ENCODE data around the gene IPO4. TPM values are rescaled to one million over a fixed set of nuclear protein-coding genes. Genes with fewer than 3 reads are reported as not detected.

Gene IPO4
- total and polyA plus RNA-seq, 2 of the 8 experiments (the other 6 are each of a cell fraction or from before 2014, with no cell fraction given) = 55.5 to 108 TPM

- TF ChIP-seq, protein P1, sequence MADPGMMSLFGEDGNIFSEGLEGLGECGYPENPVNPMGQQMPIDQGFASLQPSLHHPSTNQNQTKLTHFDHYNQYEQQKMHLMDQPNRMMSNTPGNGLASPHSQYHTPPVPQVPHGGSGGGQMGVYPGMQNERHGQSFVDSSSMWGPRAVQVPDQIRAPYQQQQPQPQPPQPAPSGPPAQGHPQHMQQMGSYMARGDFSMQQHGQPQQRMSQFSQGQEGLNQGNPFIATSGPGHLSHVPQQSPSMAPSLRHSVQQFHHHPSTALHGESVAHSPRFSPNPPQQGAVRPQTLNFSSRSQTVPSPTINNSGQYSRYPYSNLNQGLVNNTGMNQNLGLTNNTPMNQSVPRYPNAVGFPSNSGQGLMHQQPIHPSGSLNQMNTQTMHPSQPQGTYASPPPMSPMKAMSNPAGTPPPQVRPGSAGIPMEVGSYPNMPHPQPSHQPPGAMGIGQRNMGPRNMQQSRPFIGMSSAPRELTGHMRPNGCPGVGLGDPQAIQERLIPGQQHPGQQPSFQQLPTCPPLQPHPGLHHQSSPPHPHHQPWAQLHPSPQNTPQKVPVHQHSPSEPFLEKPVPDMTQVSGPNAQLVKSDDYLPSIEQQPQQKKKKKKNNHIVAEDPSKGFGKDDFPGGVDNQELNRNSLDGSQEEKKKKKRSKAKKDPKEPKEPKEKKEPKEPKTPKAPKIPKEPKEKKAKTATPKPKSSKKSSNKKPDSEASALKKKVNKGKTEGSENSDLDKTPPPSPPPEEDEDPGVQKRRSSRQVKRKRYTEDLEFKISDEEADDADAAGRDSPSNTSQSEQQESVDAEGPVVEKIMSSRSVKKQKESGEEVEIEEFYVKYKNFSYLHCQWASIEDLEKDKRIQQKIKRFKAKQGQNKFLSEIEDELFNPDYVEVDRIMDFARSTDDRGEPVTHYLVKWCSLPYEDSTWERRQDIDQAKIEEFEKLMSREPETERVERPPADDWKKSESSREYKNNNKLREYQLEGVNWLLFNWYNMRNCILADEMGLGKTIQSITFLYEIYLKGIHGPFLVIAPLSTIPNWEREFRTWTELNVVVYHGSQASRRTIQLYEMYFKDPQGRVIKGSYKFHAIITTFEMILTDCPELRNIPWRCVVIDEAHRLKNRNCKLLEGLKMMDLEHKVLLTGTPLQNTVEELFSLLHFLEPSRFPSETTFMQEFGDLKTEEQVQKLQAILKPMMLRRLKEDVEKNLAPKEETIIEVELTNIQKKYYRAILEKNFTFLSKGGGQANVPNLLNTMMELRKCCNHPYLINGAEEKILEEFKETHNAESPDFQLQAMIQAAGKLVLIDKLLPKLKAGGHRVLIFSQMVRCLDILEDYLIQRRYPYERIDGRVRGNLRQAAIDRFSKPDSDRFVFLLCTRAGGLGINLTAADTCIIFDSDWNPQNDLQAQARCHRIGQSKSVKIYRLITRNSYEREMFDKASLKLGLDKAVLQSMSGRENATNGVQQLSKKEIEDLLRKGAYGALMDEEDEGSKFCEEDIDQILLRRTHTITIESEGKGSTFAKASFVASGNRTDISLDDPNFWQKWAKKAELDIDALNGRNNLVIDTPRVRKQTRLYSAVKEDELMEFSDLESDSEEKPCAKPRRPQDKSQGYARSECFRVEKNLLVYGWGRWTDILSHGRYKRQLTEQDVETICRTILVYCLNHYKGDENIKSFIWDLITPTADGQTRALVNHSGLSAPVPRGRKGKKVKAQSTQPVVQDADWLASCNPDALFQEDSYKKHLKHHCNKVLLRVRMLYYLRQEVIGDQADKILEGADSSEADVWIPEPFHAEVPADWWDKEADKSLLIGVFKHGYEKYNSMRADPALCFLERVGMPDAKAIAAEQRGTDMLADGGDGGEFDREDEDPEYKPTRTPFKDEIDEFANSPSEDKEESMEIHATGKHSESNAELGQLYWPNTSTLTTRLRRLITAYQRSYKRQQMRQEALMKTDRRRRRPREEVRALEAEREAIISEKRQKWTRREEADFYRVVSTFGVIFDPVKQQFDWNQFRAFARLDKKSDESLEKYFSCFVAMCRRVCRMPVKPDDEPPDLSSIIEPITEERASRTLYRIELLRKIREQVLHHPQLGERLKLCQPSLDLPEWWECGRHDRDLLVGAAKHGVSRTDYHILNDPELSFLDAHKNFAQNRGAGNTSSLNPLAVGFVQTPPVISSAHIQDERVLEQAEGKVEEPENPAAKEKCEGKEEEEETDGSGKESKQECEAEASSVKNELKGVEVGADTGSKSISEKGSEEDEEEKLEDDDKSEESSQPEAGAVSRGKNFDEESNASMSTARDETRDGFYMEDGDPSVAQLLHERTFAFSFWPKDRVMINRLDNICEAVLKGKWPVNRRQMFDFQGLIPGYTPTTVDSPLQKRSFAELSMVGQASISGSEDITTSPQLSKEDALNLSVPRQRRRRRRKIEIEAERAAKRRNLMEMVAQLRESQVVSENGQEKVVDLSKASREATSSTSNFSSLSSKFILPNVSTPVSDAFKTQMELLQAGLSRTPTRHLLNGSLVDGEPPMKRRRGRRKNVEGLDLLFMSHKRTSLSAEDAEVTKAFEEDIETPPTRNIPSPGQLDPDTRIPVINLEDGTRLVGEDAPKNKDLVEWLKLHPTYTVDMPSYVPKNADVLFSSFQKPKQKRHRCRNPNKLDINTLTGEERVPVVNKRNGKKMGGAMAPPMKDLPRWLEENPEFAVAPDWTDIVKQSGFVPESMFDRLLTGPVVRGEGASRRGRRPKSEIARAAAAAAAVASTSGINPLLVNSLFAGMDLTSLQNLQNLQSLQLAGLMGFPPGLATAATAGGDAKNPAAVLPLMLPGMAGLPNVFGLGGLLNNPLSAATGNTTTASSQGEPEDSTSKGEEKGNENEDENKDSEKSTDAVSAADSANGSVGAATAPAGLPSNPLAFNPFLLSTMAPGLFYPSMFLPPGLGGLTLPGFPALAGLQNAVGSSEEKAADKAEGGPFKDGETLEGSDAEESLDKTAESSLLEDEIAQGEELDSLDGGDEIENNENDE (IDR thresholded peaks at IDR 0.05; ENCODE audit: insufficient replicate concordance, low read length) = no peak
- no peak for TF ChIP-seq KDM1A (IDR thresholded peaks at IDR 0.05; ENCODE audit: borderline replicate concordance, low read length)
- no peak for TF ChIP-seq ASH2L (IDR thresholded peaks at IDR 0.05; ENCODE audit: low read length)
- no peak for TF ChIP-seq RXRA (IDR thresholded peaks at IDR 0.05; ENCODE audit: insufficient read depth, low read depth, low read length)
- TF ChIP-seq POLR2AphosphoS5 (IDR thresholded peaks at IDR 0.05; ENCODE audit: low read depth, low read length) = no peak
- no peak for TF ChIP-seq SIN3A (conservative IDR thresholded peaks at IDR 0.05 in 1 of 2, IDR thresholded peaks at IDR 0.05 in 1 of 2; ENCODE audit: low read depth in 1 of 2, low read length in 2 of 2)
- TF ChIP-seq NANOG (IDR thresholded peaks at IDR 0.05; ENCODE audit: insufficient read depth, low read depth, low read length, poor library complexity, severe bottlenecking) = no peak
- no peak for TF ChIP-seq POLR2A (IDR thresholded peaks at IDR 0.05; ENCODE audit: control extremely low read depth in 1 of 2, low read depth in 2 of 2, low read length in 2 of 2)
- no peak for TF ChIP-seq RNF2 (IDR thresholded peaks at IDR 0.05; ENCODE audit: borderline replicate concordance, low read depth, low read length, missing control alignments, poor library complexity, severe bottlenecking)
- no peak for TF ChIP-seq JUN (IDR thresholded peaks at IDR 0.05; ENCODE audit: low read depth, low read length)
Measured at GRCh38 chr14:24198814-24199524, 10.4 kb upstream of the IPO4 start (continued).

Measured in H1 (cell line).